Smooth muscle cell (in vitro differentiated cells): ENCODE data around the gene FOXR1. TPM values are rescaled to one million over a fixed set of nuclear protein-coding genes. Genes with fewer than 3 reads are reported as not detected.

Source experiments
- DNase-seq: peaks from one replicate; lab custom pipeline; 2025; ENCODE audit not compliant: unreplicated experiment; lab: John Stamatoyannopoulos, UW
- H2AFZ ChIP-seq: fragments of 200-600 bp; sonication (generic); 2 replicates; pipeline ENCODE4 v1.6.0; 2016; ENCODE audit warnings: antibody characterized with exemption, low read depth, mild to moderate bottlenecking
- H3F3A ChIP-seq: fragments of 200-600 bp; sonication (generic); 2 replicates; pipeline ENCODE4 v1.6.0; 2017; ENCODE audit warnings: antibody characterized with exemption, low read depth
- H3K27ac ChIP-seq: fragments of 200-600 bp; sonication (generic); 2 replicates; pipeline ENCODE4 v1.5.1; 2016; ENCODE audit warnings: low read depth, mild to moderate bottlenecking
- H3K27me3 ChIP-seq: fragments of 200-600 bp; sonication (generic); 2 replicates; pipeline ENCODE4 v1.6.1; 2016; ENCODE audit warnings: low read depth, mild to moderate bottlenecking
- H3K36me3 ChIP-seq: fragments of 200-600 bp; sonication (generic); 2 replicates; pipeline ENCODE4 v1.5.1; 2016; ENCODE audit warnings: low read depth
- H3K4me1 ChIP-seq: fragments of 200-600 bp; sonication (generic); 2 replicates; pipeline ENCODE4 v1.5.1; 2016; ENCODE audit warnings: low read depth
- H3K4me2 ChIP-seq: fragments of 200-600 bp; sonication (generic); 2 replicates; pipeline ENCODE4 v1.6.0; 2016; ENCODE audit warnings: mild to moderate bottlenecking
- H3K4me3 ChIP-seq: fragments of 200-600 bp; sonication (generic); 2 replicates; pipeline ENCODE4 v1.5.1; 2016; ENCODE audit warnings: mild to moderate bottlenecking
- H3K79me2 ChIP-seq: fragments of 200-600 bp; sonication (generic); 2 replicates; pipeline ENCODE4 v1.6.0; 2016; ENCODE audit warnings: low read depth, mild to moderate bottlenecking
- H3K9ac ChIP-seq: fragments of 200-600 bp; sonication (generic); 2 replicates; pipeline ENCODE4 v1.6.0; 2016; ENCODE audit warnings: low read depth
- H3K9me3 ChIP-seq: fragments of 200-600 bp; sonication (generic); replicated peaks from 2 replicates; pipeline ENCODE4 v1.5.1; 2016; ENCODE audit warnings: low read depth
- H4K20me1 ChIP-seq: fragments of 200-600 bp; sonication (generic); 2 replicates; pipeline ENCODE4 v1.6.0; 2016; ENCODE audit warnings: low read depth
- WGBS: methylation state at CpG from one replicate; pipeline ENCODE4 v1.1.7; 2016; ENCODE audit warnings: low lambda C conversion rate; 5-methylcytosine and 5-hydroxymethylcytosine counted together
- microRNA-seq: library from miRNA; unstranded; fragments of <30 nt; microRNA quantifications from one replicate; pipeline ENCODE4, GENCODE V29; 2016; ENCODE audit warnings: borderline number of aligned reads
- polyA plus RNA-seq: library from polyadenylated mRNA; unstranded; fragments of >200 nt; fragmentation: Nextera tagmentation; extraction: Ambion mirVana; gene quantifications from 2 replicates; pipeline ENCODE4 v1.2.1, GENCODE V29; 2016
- small RNA-seq: library from RNA; depleted of rRNA; stranded (forward); fragments of <200 nt; gene quantifications from one replicate; pipeline ENCODE3, GENCODE V24; 2014
- total RNA-seq: library from RNA; depleted of rRNA; stranded (reverse); fragments of >200 nt; gene quantifications from 2 replicates; pipeline ENCODE4 v1.2.3, GENCODE V29; 2014
- TF ChIP-seq, protein P1 (sequence below): fragments of 200-600 bp; sonication (generic); IDR thresholded peaks from 2 replicates; pipeline ENCODE4 v1.5.1; 2017; ENCODE audit warnings: borderline replicate concordance, mild to moderate bottlenecking, antibody characterized with exemption; ENCODE audit not compliant: insufficient read depth, poor library complexity, severe bottlenecking

Gene FOXR1
- total and polyA plus RNA-seq, 2 experiments from 2014 or later, result not detected

DNA sequence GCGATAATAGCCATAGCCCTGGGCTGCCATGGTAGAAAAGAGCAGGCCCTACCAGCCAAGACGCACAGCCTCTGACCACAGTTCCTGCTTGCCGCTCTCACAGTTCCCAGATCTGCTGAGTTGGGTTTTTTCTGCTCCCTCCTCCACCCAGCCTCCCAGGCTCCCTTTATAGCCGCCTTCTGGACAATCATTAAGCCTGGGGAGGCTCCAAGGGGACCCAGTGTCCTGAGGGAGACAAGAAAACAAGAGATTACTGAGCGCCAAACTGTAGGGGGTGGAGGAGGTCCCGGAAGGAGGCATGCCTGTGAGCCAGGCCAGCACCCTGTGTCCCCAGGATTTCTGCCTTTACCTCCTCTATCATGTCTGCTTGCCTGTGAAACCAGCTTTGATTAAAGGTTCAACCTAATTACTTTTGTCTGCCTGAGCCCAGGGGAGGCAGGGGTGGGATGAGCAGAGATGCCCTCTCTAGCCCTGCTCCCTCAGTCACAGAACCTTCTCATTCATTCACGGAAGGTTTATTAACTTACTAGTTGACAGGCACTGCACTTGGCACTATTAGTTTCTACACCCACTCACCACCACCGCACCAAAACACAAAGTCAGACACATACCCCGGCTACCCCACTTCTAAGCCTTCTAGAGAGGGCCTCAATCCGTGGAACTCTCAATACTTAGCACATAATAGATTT, 57.9 kb downstream of the FOXR1 start:
- Histone ChIP-seq H3K27me3 (no peaks in the 10 kb centered on the region), H3K4me3 (peak overlapping the region; percentile 65), H3K9me3 (no peaks in the 10 kb centered on the region), H3K9ac (no peak overlapping the region), H3K27ac (peak overlapping the region; percentile 45), H3F3A (peaks cover 15% of the 10 kb centered on the region), H3K79me2 (no peaks in the 10 kb centered on the region), H3K36me3 (no peaks in the 10 kb centered on the region), H4K20me1 (no peaks in the 10 kb centered on the region), H2AFZ (peak overlapping the region; percentile 44), H3K4me1 (peaks cover 17% of the 10 kb centered on the region), H3K4me2 (peak overlapping the region; percentile 91)
- TF ChIP-seq, protein P1, sequence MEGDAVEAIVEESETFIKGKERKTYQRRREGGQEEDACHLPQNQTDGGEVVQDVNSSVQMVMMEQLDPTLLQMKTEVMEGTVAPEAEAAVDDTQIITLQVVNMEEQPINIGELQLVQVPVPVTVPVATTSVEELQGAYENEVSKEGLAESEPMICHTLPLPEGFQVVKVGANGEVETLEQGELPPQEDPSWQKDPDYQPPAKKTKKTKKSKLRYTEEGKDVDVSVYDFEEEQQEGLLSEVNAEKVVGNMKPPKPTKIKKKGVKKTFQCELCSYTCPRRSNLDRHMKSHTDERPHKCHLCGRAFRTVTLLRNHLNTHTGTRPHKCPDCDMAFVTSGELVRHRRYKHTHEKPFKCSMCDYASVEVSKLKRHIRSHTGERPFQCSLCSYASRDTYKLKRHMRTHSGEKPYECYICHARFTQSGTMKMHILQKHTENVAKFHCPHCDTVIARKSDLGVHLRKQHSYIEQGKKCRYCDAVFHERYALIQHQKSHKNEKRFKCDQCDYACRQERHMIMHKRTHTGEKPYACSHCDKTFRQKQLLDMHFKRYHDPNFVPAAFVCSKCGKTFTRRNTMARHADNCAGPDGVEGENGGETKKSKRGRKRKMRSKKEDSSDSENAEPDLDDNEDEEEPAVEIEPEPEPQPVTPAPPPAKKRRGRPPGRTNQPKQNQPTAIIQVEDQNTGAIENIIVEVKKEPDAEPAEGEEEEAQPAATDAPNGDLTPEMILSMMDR, result no peak
- peak; percentile 17 for DNase-seq
- WGBS, result 23% methylated on average over 10 of the region's 10 CpGs

DNA sequence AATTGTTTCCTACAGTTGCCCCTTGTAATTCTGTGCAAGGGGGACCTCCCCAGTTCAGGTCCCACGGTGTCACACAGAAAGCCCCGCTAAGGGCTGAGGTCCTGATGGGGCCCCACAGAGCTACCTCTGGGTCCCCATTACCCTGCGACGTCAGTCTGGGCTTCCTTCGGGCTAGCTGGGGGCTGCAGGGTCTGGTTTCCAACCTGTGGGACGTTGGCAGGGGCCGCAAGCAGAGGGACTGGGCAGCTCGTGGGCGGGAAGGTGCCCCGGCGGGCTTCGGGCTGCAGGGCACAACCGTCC, 58.4 kb downstream of the FOXR1 start:
- peak overlapping the region; percentile 65 for H3K4me3 ChIP-seq
- H3K27me3 ChIP-seq, result no peaks in the 10 kb centered on the region
- H4K20me1 ChIP-seq, result no peaks in the 10 kb centered on the region
- H3K4me1 ChIP-seq, result peaks cover 17% of the 10 kb centered on the region
- TF ChIP-seq, protein P1, result no peak
- WGBS, result 2% methylated on average over 13 of the region's 13 CpGs
- no peaks in the 10 kb centered on the region for H3K79me2 ChIP-seq
- H3K36me3 ChIP-seq, result no peaks in the 10 kb centered on the region
- H3K4me2 ChIP-seq, result peak overlapping the region; percentile 91
- H2AFZ ChIP-seq, result peak overlapping the region; percentile 82
- H3K27ac ChIP-seq, result peak overlapping the region; percentile 45
- no peak for DNase-seq
- H3K9me3 ChIP-seq, result no peaks in the 10 kb centered on the region
- peaks cover 14% of the 10 kb centered on the region for H3F3A ChIP-seq
- peak overlapping the region; percentile 13 for H3K9ac ChIP-seq

DNA sequence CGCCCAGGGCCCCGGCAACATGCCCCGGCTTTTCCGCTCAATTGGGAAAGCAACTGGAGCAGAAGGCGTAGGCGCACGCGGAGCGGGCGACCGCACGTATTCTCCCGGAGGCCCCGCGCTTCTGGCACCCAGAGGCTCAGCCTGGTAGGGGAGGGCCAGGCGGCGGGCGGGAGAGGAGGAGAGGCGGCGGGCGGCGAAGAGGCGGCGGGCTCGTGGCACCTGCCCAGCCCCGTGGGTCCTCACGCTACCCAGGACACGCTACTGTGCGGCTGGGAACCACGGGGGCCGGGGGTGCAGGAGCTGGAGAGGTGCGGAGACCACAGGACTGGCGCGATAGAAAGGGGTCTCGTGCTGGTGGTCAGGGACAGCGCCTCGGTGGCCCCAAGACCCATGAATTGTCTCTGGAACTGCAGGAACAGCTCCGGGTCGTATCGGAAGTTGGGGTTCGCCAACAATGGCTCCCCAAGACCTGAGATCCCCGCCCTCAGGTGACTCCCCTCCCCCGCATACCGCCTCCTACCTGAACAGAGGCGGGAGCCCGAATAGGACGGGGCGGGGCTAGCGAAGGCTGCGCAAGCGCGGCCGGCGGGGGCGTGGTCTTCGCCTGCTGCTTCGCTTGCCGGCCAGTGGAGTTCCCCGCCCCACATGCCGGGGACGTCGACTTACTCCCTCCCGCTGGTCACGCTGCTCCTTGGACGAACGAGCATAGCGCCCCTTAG, 58.9 kb downstream of the FOXR1 start, which contains the start of gene SLC37A4:
TSS of gene SLC37A4 (minus strand) at position 549 of the 719 bp plus-strand sequence.
- Histone ChIP-seq H3K4me3 (peak within 1 kb of the TSS; percentile 65), H3K4me1 (peaks cover 17% of the 10 kb centered on the region), H3K4me2 (peak within 1 kb of the TSS; percentile 91), H4K20me1 (no peaks in the 10 kb centered on the region), H3K27ac (peak within 1 kb of the TSS; percentile 45), H3K79me2 (no peaks in the 10 kb centered on the region), H3K9me3 (no peaks in the 10 kb centered on the region), H3K27me3 (no peaks in the 10 kb centered on the region), H3F3A (peaks cover 9% of the 10 kb centered on the region), H3K9ac (peak within 1 kb of the TSS; percentile 13), H2AFZ (peak within 1 kb of the TSS; percentile 82), H3K36me3 (no peaks in the 10 kb centered on the region)
- WGBS, result 1% methylated on average over 48 of the region's 67 CpGs
- TF ChIP-seq, protein P1, result peak; percentile 70
- peak; percentile 87 for DNase-seq

Small RNA genes lying within 50 kb of the gene (microRNA-seq; reads per million reads assigned to microRNA genes)
- gene MIR3656, result not detected

Small RNA genes lying within 50 kb of the gene (small RNA-seq; reads per million reads assigned to genes)
- gene AP003392.2 (0.18 reads per million), gene RF00017 (not detected), gene RF00019 (not detected), gene RN7SL688P (not detected)

Other genes with a start within 250 kb of the FOXR1 start
- 187 and 190 TPM in 2 replicates for gene DDX6, start 180.6 kb upstream of the FOXR1 start, total RNA-seq
- 15.3 and 17.9 TPM in 2 replicates for gene DDX6, start 180.6 kb upstream of the FOXR1 start, polyA plus RNA-seq
- gene CXCR5, start 87.9 kb upstream of the FOXR1 start, total RNA-seq, result not detected in 2 replicates
- gene CXCR5, start 87.9 kb upstream of the FOXR1 start, polyA plus RNA-seq, result 1.6 TPM in 1 of 2 replicates, not detected in the other
- gene BCL9L, start 45.8 kb upstream of the FOXR1 start, total RNA-seq, result 10.5 and 10.8 TPM in 2 replicates
- gene BCL9L, start 45.8 kb upstream of the FOXR1 start, polyA plus RNA-seq, result 11.4 and 19.0 TPM in 2 replicates
- not detected in 2 replicates for gene UPK2, start 15.5 kb upstream of the FOXR1 start, total RNA-seq
- 1.4 and 2.5 TPM in 2 replicates for gene UPK2, start 15.5 kb upstream of the FOXR1 start, polyA plus RNA-seq
- gene CENATAC, start 26.4 kb downstream of the FOXR1 start, total RNA-seq, result 14.9 and 17.8 TPM in 2 replicates
- gene CENATAC, start 26.4 kb downstream of the FOXR1 start, polyA plus RNA-seq, result 5.3 and 20.9 TPM in 2 replicates
- gene RPS25, start 46.6 kb downstream of the FOXR1 start, total RNA-seq, result 1,510 and 1,616 TPM in 2 replicates
- gene RPS25, start 46.6 kb downstream of the FOXR1 start, polyA plus RNA-seq, result 975 and 1,078 TPM in 2 replicates
- 55.2 and 103 TPM in 2 replicates for gene TRAPPC4, start 47.0 kb downstream of the FOXR1 start, total RNA-seq
- gene TRAPPC4, start 47.0 kb downstream of the FOXR1 start, polyA plus RNA-seq, result 157 and 168 TPM in 2 replicates
- 17.5 and 22.3 TPM in 2 replicates for gene SLC37A4, start 59.1 kb downstream of the FOXR1 start, total RNA-seq
- 22.8 and 28.9 TPM in 2 replicates for gene SLC37A4, start 59.1 kb downstream of the FOXR1 start, polyA plus RNA-seq
- 98.1 and 122 TPM in 2 replicates for gene HYOU1, start 85.4 kb downstream of the FOXR1 start, total RNA-seq
- gene HYOU1, start 85.4 kb downstream of the FOXR1 start, polyA plus RNA-seq, result 79.8 and 90.4 TPM in 2 replicates
- 32.3 and 33.8 TPM in 2 replicates for gene VPS11, start 96.1 kb downstream of the FOXR1 start, total RNA-seq
- 33.1 and 38.7 TPM in 2 replicates for gene VPS11, start 96.1 kb downstream of the FOXR1 start, polyA plus RNA-seq
- gene HMBS, start 113.1 kb downstream of the FOXR1 start, total RNA-seq, result 13.9 and 33.7 TPM in 2 replicates
- gene HMBS, start 113.1 kb downstream of the FOXR1 start, polyA plus RNA-seq, result 39.9 and 43.4 TPM in 2 replicates
- gene DPAGT1, start 130.1 kb downstream of the FOXR1 start, total RNA-seq, result 26.2 and 40.5 TPM in 2 replicates
- 68.1 and 73.7 TPM in 2 replicates for gene DPAGT1, start 130.1 kb downstream of the FOXR1 start, polyA plus RNA-seq
- gene C2CD2L, start 135.6 kb downstream of the FOXR1 start, total RNA-seq, result 4.8 and 10.6 TPM in 2 replicates
- gene C2CD2L, start 135.6 kb downstream of the FOXR1 start, polyA plus RNA-seq, result 7.2 and 9.2 TPM in 2 replicates
- gene HINFP, start 149.8 kb downstream of the FOXR1 start, total RNA-seq, result 17.3 and 18.6 TPM in 2 replicates
- 11.2 and 15.6 TPM in 2 replicates for gene HINFP, start 149.8 kb downstream of the FOXR1 start, polyA plus RNA-seq
- gene ABCG4, start 177.3 kb downstream of the FOXR1 start, total RNA-seq, result 0.76 and 0.85 TPM in 2 replicates
- 2.0 and 2.1 TPM in 2 replicates for gene ABCG4, start 177.3 kb downstream of the FOXR1 start, polyA plus RNA-seq
- gene NLRX1, start 197.0 kb downstream of the FOXR1 start, total RNA-seq, result 10.6 and 13.0 TPM in 2 replicates
- 16.8 and 18.7 TPM in 2 replicates for gene NLRX1, start 197.0 kb downstream of the FOXR1 start, polyA plus RNA-seq
- gene NHERF4, start 213.7 kb downstream of the FOXR1 start, total RNA-seq, result not detected in 2 replicates
- gene NHERF4, start 213.7 kb downstream of the FOXR1 start, polyA plus RNA-seq, result 0.34 and 0.39 TPM in 2 replicates
- 17.6 and 18.9 TPM in 2 replicates for gene CBL, start 234.6 kb downstream of the FOXR1 start, total RNA-seq
- gene CBL, start 234.6 kb downstream of the FOXR1 start, polyA plus RNA-seq, result 5.0 and 5.7 TPM in 2 replicates